HepG2 (cell line): Measurements from ENCODE around the gene MYRIP. TPM values are rescaled to one million over a fixed set of nuclear protein-coding genes. Genes with fewer than 3 reads are reported as not detected.

Experiments used
- CEBPG ChIP-seq: IDR thresholded peaks from 2 replicates; pipeline ENCODE4 v1.6.1; 2016
- FOXA3 ChIP-seq: IDR thresholded peaks from 2 replicates; pipeline ENCODE4 v1.6.1; 2016; ENCODE audit warnings: missing genetic modification reagents, missing compliant biosample characterization
- FOXP1 ChIP-seq, 2 experiments: fragments of 450-650 bp in 1 of 2; IDR thresholded peaks; 2 replicates each; pipeline ENCODE4 v1.6.1; 2017 to 2018; ENCODE audit warnings: antibody characterized with exemption in 1 of 2
- GLI4 ChIP-seq: sonication (generic); formaldehyde crosslinking; IDR thresholded peaks from 2 replicates; pipeline ENCODE4 v1.5.1; 2020; ENCODE audit warnings: missing genetic modification reagents, mild to moderate bottlenecking, moderate library complexity, borderline replicate concordance
- HDAC6 ChIP-seq: fragments of 200-600 bp; sonication (generic); IDR thresholded peaks from 2 replicates; pipeline ENCODE4 v1.7.0; 2017; ENCODE audit warnings: mild to moderate bottlenecking, antibody characterized with exemption, low read length, low read depth
- HHEX ChIP-seq: IDR thresholded peaks from 2 replicates; pipeline ENCODE4 v1.6.1; 2016; ENCODE audit warnings: control low read depth
- HMG20A ChIP-seq: IDR thresholded peaks from 2 replicates; pipeline ENCODE4 v1.6.1; 2016; ENCODE audit warnings: borderline replicate concordance
- ISL2 ChIP-seq: sonication (generic); formaldehyde crosslinking; IDR thresholded peaks from 2 replicates; pipeline ENCODE4 v1.5.0; 2020; ENCODE audit warnings: missing genetic modification reagents
- MIXL1 ChIP-seq: IDR thresholded peaks from 2 replicates; pipeline ENCODE4 v1.6.1; 2016
- NCOA2 ChIP-seq: sonication (generic); formaldehyde crosslinking; IDR thresholded peaks from 2 replicates; pipeline ENCODE4 v1.8.0; 2022; ENCODE audit warnings: inconsistent platforms
- NFYB ChIP-seq: sonication (generic); formaldehyde crosslinking; IDR thresholded peaks from 2 replicates; pipeline ENCODE4 v1.4.0; 2020; ENCODE audit warnings: missing genetic modification reagents
- PHB2 ChIP-seq: fragments of 450-650 bp; IDR thresholded peaks from 2 replicates; pipeline ENCODE4 v1.6.1; 2018; ENCODE audit not compliant: partially characterized antibody
- SNAI1 ChIP-seq: sonication (generic); formaldehyde crosslinking; IDR thresholded peaks from 2 replicates; pipeline ENCODE4 v1.5.0; 2020; ENCODE audit warnings: mild to moderate bottlenecking, missing genetic modification reagents, borderline replicate concordance
- SP5 ChIP-seq: IDR thresholded peaks from 2 replicates; pipeline ENCODE4 v1.6.1; 2016; ENCODE audit warnings: low read depth, borderline replicate concordance
- SSRP1 ChIP-seq: IDR thresholded peaks from 2 replicates; pipeline ENCODE4 v1.6.1; 2016; ENCODE audit warnings: control low read depth
- TCF7 ChIP-seq: sonication (generic); IDR thresholded peaks from 2 replicates; pipeline ENCODE4 v1.6.1; 2016; ENCODE audit warnings: antibody characterized with exemption, low read depth
- ZFP1 ChIP-seq: IDR thresholded peaks from 2 replicates; pipeline ENCODE4 v1.6.1; 2016
- ZFX ChIP-seq: sonication (generic); formaldehyde crosslinking; IDR thresholded peaks from 2 replicates; pipeline ENCODE4 v1.4.0; 2020; ENCODE audit warnings: mild to moderate bottlenecking, low read depth, missing genetic modification reagents, moderate library complexity
- ZNF124 ChIP-seq: sonication (generic); formaldehyde crosslinking; IDR thresholded peaks from 2 replicates; pipeline ENCODE4 v1.4.0; 2020; ENCODE audit warnings: missing genetic modification reagents
- ZNF292 ChIP-seq: sonication (generic); formaldehyde crosslinking; IDR thresholded peaks from 2 replicates; pipeline ENCODE4 v1.8.1; 2022; ENCODE audit warnings: mild to moderate bottlenecking, low read depth, missing genetic modification reagents, borderline replicate concordance
- ZNF614 ChIP-seq: IDR thresholded peaks from 2 replicates; pipeline ENCODE4 v1.6.1; 2018; ENCODE audit warnings: missing biosample characterization, missing genetic modification reagents, inconsistent platforms, borderline replicate concordance
- ZNF713 ChIP-seq: sonication (generic); formaldehyde crosslinking; IDR thresholded peaks from 2 replicates; pipeline ENCODE4 v1.4.0; 2020; ENCODE audit warnings: mild to moderate bottlenecking, missing genetic modification reagents
- polyA plus RNA-seq, 8 experiments: library from polyadenylated mRNA; depleted of rRNA in 3 of 8; stranded (reverse) in 7 of 8; unstranded in 1 of 8; fragments of >200 nt; fragmentation: Illumina TruSeq in 4 of 8; extraction: Trizol in 4 of 8; gene quantifications; 2 replicates each; pipeline versions ENCODE4 v1.2.1 to v1.2.3, GENCODE V29; 2011 to 2016; ENCODE audit warnings: low read depth in 4 of 8, missing spikeins in 1 of 8, mixed read lengths in 1 of 8; ENCODE audit not compliant: insufficient read depth in 1 of 8
- total RNA-seq, 5 experiments: library from RNA; depleted of rRNA; stranded (reverse); fragments of >200 nt; fragmentation: Illumina TruSeq; extraction: Trizol; gene quantifications; 2 replicates each; pipeline ENCODE4 v1.2.3, GENCODE V29; 2016; ENCODE audit warnings: low read depth in 1 of 5
- TF ChIP-seq, protein P1 (sequence below): sonication (generic); formaldehyde crosslinking; IDR thresholded peaks from 2 replicates; pipeline ENCODE4 v1.9.0; 2021; ENCODE audit warnings: missing genetic modification reagents, borderline replicate concordance
- TF ChIP-seq, protein P2 (sequence below): sonication (generic); formaldehyde crosslinking; IDR thresholded peaks from 2 replicates; pipeline ENCODE4 v1.8.1; 2023; ENCODE audit warnings: mild to moderate bottlenecking, moderate library complexity, missing genetic modification reagents
- TF ChIP-seq, protein P3 (sequence below): IDR thresholded peaks from 2 replicates; pipeline ENCODE4 v1.6.1; 2016; ENCODE audit warnings: low read depth, borderline replicate concordance
- TF ChIP-seq, protein P4 (sequence below): sonication (generic); formaldehyde crosslinking; IDR thresholded peaks from 2 replicates; pipeline ENCODE4 v1.4.0; 2020; ENCODE audit warnings: mild to moderate bottlenecking, missing genetic modification reagents
- TF ChIP-seq, protein P5 (sequence below): sonication (generic); formaldehyde crosslinking; IDR thresholded peaks from 2 replicates; pipeline ENCODE4 v1.4.0; 2020; ENCODE audit warnings: mild to moderate bottlenecking, missing genetic modification reagents

Gene MYRIP
- total and polyA plus RNA-seq, 2 of the 13 experiments (the other 11 are each of a cell fraction or from before 2014, with no cell fraction given), result 0.64 to 0.84 TPM

DNA sequence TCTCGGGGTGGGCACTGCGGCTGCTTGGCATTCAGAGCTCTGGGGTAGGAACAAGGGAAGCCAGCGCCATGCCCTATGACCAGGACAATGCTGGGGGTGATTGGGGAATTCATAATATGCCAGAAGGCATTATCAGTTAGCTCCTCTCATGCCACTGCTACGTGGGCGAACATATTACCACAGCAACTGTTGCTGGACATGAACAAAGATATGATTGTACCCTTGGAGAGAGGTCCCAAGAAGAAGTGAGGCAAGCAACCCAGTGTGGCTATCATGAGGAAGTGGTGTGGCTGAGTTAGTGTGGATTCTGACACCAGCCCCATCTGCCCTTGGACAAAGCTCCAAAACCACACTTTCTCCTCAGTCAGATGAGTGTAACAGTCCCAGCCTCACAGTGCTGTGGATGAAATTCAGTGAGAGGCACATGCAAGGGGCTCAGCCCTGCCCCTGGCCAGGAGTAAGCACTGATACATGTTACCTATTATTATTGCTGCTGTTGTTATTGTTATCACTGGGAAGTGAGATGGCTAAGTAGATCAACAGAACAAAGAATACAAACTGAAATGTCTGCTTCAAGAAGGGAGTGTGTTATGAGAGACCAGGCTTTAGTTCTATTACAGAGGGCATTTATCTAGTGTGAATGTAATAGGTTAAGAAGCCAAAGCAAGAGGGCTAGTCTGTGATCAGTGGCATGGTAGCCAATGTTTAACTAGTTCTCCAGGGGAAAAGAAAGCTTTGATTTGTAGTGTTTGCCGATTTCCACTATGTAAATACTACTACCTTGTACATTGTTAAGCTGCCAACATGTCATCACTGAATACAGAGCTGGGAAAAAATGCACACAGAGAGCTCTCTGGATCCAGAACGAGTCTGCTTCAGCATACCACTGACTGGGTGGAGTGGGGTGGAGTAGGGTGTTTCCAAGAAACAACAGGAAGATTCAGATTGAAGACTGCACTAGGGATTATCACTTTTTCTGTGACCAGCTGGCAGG, 277.8 kb downstream of the MYRIP start (continued):
- TF ChIP-seq, protein P1, sequence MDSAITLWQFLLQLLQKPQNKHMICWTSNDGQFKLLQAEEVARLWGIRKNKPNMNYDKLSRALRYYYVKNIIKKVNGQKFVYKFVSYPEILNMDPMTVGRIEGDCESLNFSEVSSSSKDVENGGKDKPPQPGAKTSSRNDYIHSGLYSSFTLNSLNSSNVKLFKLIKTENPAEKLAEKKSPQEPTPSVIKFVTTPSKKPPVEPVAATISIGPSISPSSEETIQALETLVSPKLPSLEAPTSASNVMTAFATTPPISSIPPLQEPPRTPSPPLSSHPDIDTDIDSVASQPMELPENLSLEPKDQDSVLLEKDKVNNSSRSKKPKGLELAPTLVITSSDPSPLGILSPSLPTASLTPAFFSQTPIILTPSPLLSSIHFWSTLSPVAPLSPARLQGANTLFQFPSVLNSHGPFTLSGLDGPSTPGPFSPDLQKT (CRISPR knock-in tag), result no peak
- TF ChIP-seq CEBPG (CRISPR knock-in tag) (peak; percentile 41; the same call in 1 of the 2 replicates), ZNF614 (CRISPR knock-in tag) (peak; percentile 31; the same call in 1 of the 2 replicates), ISL2 (CRISPR knock-in tag) (peak; percentile 46; the same call in 1 of the 2 replicates), PHB2 (no peak), SNAI1 (no peak), HDAC6 (no peak), MIXL1 (CRISPR knock-in tag) (peak; percentile 76; the same call in 1 of the 2 replicates), ZNF124 (CRISPR knock-in tag) (peak; percentile 55; the same call in 1 of the 2 replicates), HMG20A (CRISPR knock-in tag) (peak; percentile 94), SSRP1 (CRISPR knock-in tag) (peak; percentile 51; the same call in 1 of the 2 replicates), ZFX (CRISPR knock-in tag) (no peak), NCOA2 (peak; percentile 59; the same call in 1 of the 2 replicates), NFYB (CRISPR knock-in tag) (no peak), FOXP1 (IDR thresholded peaks at IDR 0.05) (no peak), FOXP1 (CRISPR knock-in tag; IDR thresholded peaks at IDR 0.05) (peak; percentile 40; the same call in 1 of the 2 replicates), ZNF713 (no peak), FOXA3 (CRISPR knock-in tag) (peak; percentile 92), SP5 (CRISPR knock-in tag) (no peak), GLI4 (CRISPR knock-in tag) (no peak), HHEX (CRISPR knock-in tag) (peak; percentile 48; the same call in 1 of the 2 replicates), ZFP1 (0 out of 2 replicates have a peak, but pooled peaks have one; percentile 35), ZNF292 (peak; percentile 67; the same call in 1 of the 2 replicates), TCF7 (peak; percentile 59)
- TF ChIP-seq, protein P2, sequence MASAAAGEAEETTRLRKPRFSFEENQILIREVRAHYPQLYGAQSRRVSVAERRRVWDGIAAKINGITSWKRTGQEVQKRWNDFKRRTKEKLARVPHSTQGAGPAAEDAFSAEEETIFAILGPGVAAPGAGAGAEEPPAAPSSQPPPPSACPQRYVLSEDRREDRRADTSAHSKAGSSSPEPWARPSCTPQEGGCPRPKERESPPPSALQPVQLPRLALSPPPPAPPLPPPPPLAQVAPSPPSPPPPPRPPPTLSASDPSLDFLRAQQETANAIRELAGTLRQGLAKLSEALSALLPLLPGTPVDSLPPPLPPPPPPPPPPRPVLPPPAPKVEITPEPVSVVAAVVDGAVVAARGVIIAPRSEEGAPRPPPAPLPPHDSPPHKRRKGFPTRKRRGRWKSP (CRISPR knock-in tag), result no peak
- TF ChIP-seq, protein P3, sequence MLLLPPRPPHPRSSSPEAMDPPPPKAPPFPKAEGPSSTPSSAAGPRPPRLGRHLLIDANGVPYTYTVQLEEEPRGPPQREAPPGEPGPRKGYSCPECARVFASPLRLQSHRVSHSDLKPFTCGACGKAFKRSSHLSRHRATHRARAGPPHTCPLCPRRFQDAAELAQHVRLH (CRISPR knock-in tag), result 0 out of 2 replicates have a peak, but pooled peaks have one; percentile 24
- TF ChIP-seq, protein P4, sequence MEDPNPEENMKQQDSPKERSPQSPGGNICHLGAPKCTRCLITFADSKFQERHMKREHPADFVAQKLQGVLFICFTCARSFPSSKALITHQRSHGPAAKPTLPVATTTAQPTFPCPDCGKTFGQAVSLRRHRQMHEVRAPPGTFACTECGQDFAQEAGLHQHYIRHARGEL (CRISPR knock-in tag), result no peak
- TF ChIP-seq, protein P5, sequence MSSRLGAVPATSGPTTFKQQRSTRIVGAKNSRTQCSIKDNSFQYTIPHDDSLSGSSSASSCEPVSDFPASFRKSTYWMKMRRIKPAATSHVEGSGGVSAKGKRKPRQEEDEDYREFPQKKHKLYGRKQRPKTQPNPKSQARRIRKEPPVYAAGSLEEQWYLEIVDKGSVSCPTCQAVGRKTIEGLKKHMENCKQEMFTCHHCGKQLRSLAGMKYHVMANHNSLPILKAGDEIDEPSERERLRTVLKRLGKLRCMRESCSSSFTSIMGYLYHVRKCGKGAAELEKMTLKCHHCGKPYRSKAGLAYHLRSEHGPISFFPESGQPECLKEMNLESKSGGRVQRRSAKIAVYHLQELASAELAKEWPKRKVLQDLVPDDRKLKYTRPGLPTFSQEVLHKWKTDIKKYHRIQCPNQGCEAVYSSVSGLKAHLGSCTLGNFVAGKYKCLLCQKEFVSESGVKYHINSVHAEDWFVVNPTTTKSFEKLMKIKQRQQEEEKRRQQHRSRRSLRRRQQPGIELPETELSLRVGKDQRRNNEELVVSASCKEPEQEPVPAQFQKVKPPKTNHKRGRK (CRISPR knock-in tag), result no peak
